OCI-LY1 (cell line): ENCODE data around the gene DLGAP3.

ENCODE experiments used
- H2AFZ ChIP-seq: fragments of 200-600 bp; sonication (generic), shearing (Covaris generic); 2 replicates; pipeline ENCODE4 v1.6.0; 2014; ENCODE audit warnings: antibody characterized with exemption, mild to moderate bottlenecking, low read length
- H3F3A ChIP-seq: fragments of 200-600 bp; sonication (generic), shearing (Covaris generic); 2 replicates; pipeline ENCODE4 v1.6.0; 2014; ENCODE audit warnings: mild to moderate bottlenecking, antibody characterized with exemption, low read length, moderate library complexity; ENCODE audit not compliant: insufficient read depth
- H3K27ac ChIP-seq: fragments of 200-600 bp; sonication (generic); 2 replicates; pipeline ENCODE4 v1.5.1; 2014; ENCODE audit warnings: low read length, mixed run types, mild to moderate bottlenecking, low read depth; ENCODE audit not compliant: poor library complexity, severe bottlenecking
- H3K27me3 ChIP-seq: fragments of 200-600 bp; sonication (generic); 2 replicates; pipeline ENCODE4 v1.6.0; 2014; ENCODE audit warnings: antibody characterized with exemption, mild to moderate bottlenecking, low read length, moderate library complexity; ENCODE audit not compliant: insufficient read depth
- H3K36me3 ChIP-seq: fragments of 200-600 bp; sonication (generic); 2 replicates; pipeline ENCODE4 v1.6.1; 2014; ENCODE audit warnings: mild to moderate bottlenecking, antibody characterized with exemption, low read length, moderate library complexity, mixed read lengths; ENCODE audit not compliant: insufficient read depth
- H3K4me1 ChIP-seq: fragments of 200-600 bp; sonication (generic); 2 replicates; pipeline ENCODE4 v1.5.1; 2014; ENCODE audit warnings: mild to moderate bottlenecking, low read length, moderate library complexity; ENCODE audit not compliant: insufficient read depth, severe bottlenecking
- H3K4me2 ChIP-seq: fragments of 200-600 bp; sonication (generic), shearing (Covaris generic); 2 replicates; pipeline ENCODE4 v1.6.1; 2014; ENCODE audit warnings: low read length
- H3K4me3 ChIP-seq: fragments of 200-600 bp; sonication (generic); 2 replicates; pipeline ENCODE4 v1.5.1; 2014; ENCODE audit warnings: low read length, low read depth, mild to moderate bottlenecking, mixed read lengths; ENCODE audit not compliant: poor library complexity, severe bottlenecking
- H3K79me2 ChIP-seq: fragments of 200-600 bp; shearing (Covaris generic); 2 replicates; pipeline ENCODE4 v1.6.1; 2016; ENCODE audit warnings: mixed run types, low read length, mixed read lengths; ENCODE audit not compliant: insufficient read depth
- H3K9ac ChIP-seq: fragments of 200-600 bp; sonication (generic), shearing (Covaris generic); 2 replicates; pipeline ENCODE4 v1.6.1; 2014; ENCODE audit warnings: mild to moderate bottlenecking, low read length, mixed read lengths
- H3K9me2 ChIP-seq: fragments of 200-600 bp; sonication (generic), shearing (Covaris generic); 2 replicates; pipeline ENCODE4 v1.6.1; 2014; ENCODE audit warnings: low read depth, mild to moderate bottlenecking, low read length, mixed read lengths
- H3K9me3 ChIP-seq: fragments of 200-600 bp; shearing (Covaris generic); 2 replicates; pipeline ENCODE4 v1.6.1; 2014; ENCODE audit warnings: low read length, mixed read lengths
- H4K20me1 ChIP-seq: fragments of 200-600 bp; sonication (generic), shearing (Covaris generic); 2 replicates; pipeline ENCODE4 v1.6.0; 2016; ENCODE audit warnings: mild to moderate bottlenecking, low read length; ENCODE audit not compliant: insufficient read depth
- CTCF ChIP-seq: fragments of 200-600 bp; sonication (generic), shearing (Covaris generic); IDR thresholded peaks from 2 replicates; pipeline ENCODE4 v1.5.1; 2017; ENCODE audit warnings: mild to moderate bottlenecking, antibody characterized with exemption, low read length, moderate library complexity, mixed read lengths
- EZH2 ChIP-seq: fragments of 200-600 bp; sonication (generic), shearing (Covaris generic); IDR thresholded peaks from 2 replicates; pipeline ENCODE4 v1.8.0; 2017; ENCODE audit warnings: borderline replicate concordance, mixed run types, mild to moderate bottlenecking, antibody characterized with exemption, low read length, moderate library complexity, mixed read lengths

Gene DLGAP3

GRCh38 chr1:34865573-34865972 lies 63.9 kb downstream of the DLGAP3 start:
- peak overlapping the region; percentile 75 for H3K9ac ChIP-seq
- H3K27ac ChIP-seq, result no peak overlapping the region
- H3K4me3 ChIP-seq, result peak overlapping the region; percentile 68
- H3K79me2 ChIP-seq, result no peaks in the 10 kb centered on the region
- no peaks in the 10 kb centered on the region for H3K9me3 ChIP-seq
- no peaks in the 10 kb centered on the region for H3K36me3 ChIP-seq
- H3K9me2 ChIP-seq, result no peaks in the 10 kb centered on the region
- no peak overlapping the region for H2AFZ ChIP-seq
- no peaks in the 10 kb centered on the region for H3F3A ChIP-seq
- no peaks in the 10 kb centered on the region for H3K27me3 ChIP-seq
- H3K4me1 ChIP-seq, result peaks cover 10% of the 10 kb centered on the region
- H4K20me1 ChIP-seq, result no peaks in the 10 kb centered on the region
- TF ChIP-seq EZH2, result no peak
- TF ChIP-seq CTCF, result no peak
- H3K4me2 ChIP-seq, result peak overlapping the region; percentile 80

- Histone ChIP-seq H3K4me2 (no peak overlapping the region), H3K9me3 (no peaks in the 10 kb centered on the region), H3K36me3 (no peaks in the 10 kb centered on the region), H3K27ac (no peak overlapping the region), H3K27me3 (no peaks in the 10 kb centered on the region), H3K4me3 (no peak overlapping the region), H2AFZ (no peak overlapping the region), H3K9ac (no peak overlapping the region), H3F3A (no peaks in the 10 kb centered on the region), H3K79me2 (no peaks in the 10 kb centered on the region), H4K20me1 (no peaks in the 10 kb centered on the region), H3K9me2 (no peaks in the 10 kb centered on the region), H3K4me1 (peaks cover 16% of the 10 kb centered on the region)
- TF ChIP-seq EZH2 (no peak), CTCF (no peak)
These were observed 64.7 kb downstream of the DLGAP3 start for GRCh38 chr1:34864759-34865158.

GRCh38 chr1:34863501-34863900 lies 65.9 kb downstream of the DLGAP3 start:
- Histone ChIP-seq H3K27ac (no peak overlapping the region), H3K4me3 (no peak overlapping the region), H2AFZ (no peak overlapping the region), H3F3A (no peaks in the 10 kb centered on the region), H4K20me1 (no peaks in the 10 kb centered on the region), H3K4me1 (peaks cover 22% of the 10 kb centered on the region), H3K4me2 (no peak overlapping the region), H3K9me3 (no peaks in the 10 kb centered on the region), H3K36me3 (no peaks in the 10 kb centered on the region), H3K27me3 (no peaks in the 10 kb centered on the region), H3K9ac (no peak overlapping the region), H3K79me2 (peaks cover 10% of the 10 kb centered on the region), H3K9me2 (no peaks in the 10 kb centered on the region)
- TF ChIP-seq EZH2 (no peak), CTCF (no peak)
